Loucy (cell line): ENCODE data around the gene ARHGAP26.

Source experiments
- H2AFZ ChIP-seq: fragments of 200-600 bp; sonication (generic); 2 replicates; pipeline ENCODE4 v1.6.0; 2016; ENCODE audit warnings: antibody characterized with exemption, mild to moderate bottlenecking, low read length, moderate library complexity
- H3F3A ChIP-seq: fragments of 200-600 bp; 2 replicates; pipeline ENCODE4 v1.6.0; 2016; ENCODE audit warnings: antibody characterized with exemption, low read depth, mild to moderate bottlenecking
- H3K27me3 ChIP-seq: fragments of 200-600 bp; sonication (generic); 2 replicates; pipeline ENCODE4 v1.6.1; 2014; ENCODE audit warnings: low read length, mild to moderate bottlenecking; ENCODE audit not compliant: insufficient read depth, poor library complexity, severe bottlenecking
- H3K36me3 ChIP-seq: fragments of 200-600 bp; sonication (generic); 2 replicates; pipeline ENCODE4 v1.6.1; 2016; ENCODE audit warnings: low read length; ENCODE audit not compliant: insufficient read depth
- H3K4me1 ChIP-seq: fragments of 200-600 bp; sonication (generic); 2 replicates; pipeline ENCODE4 v1.5.1; 2014; ENCODE audit warnings: low read length, mild to moderate bottlenecking; ENCODE audit not compliant: insufficient read depth, poor library complexity, severe bottlenecking
- H3K4me2 ChIP-seq: fragments of 200-600 bp; sonication (generic); 2 replicates; pipeline ENCODE4 v1.6.0; 2014; ENCODE audit warnings: antibody characterized with exemption, low read length, low read depth, mild to moderate bottlenecking; ENCODE audit not compliant: poor library complexity, severe bottlenecking
- H3K4me3 ChIP-seq: fragments of 200-600 bp; sonication (generic); 2 replicates; pipeline ENCODE4 v1.5.1; 2014; ENCODE audit warnings: low read length, mild to moderate bottlenecking, mixed read lengths; ENCODE audit not compliant: poor library complexity, severe bottlenecking
- H3K79me2 ChIP-seq: fragments of 200-600 bp; sonication (generic); 2 replicates; pipeline ENCODE4 v1.6.1; 2014; ENCODE audit warnings: low read length; ENCODE audit not compliant: insufficient read depth
- H3K9ac ChIP-seq: fragments of 200-600 bp; sonication (generic); 2 replicates; pipeline ENCODE4 v1.6.0; 2014; ENCODE audit warnings: mild to moderate bottlenecking, low read depth, low read length, moderate library complexity; ENCODE audit not compliant: poor library complexity, severe bottlenecking
- H3K9me2 ChIP-seq: fragments of 200-600 bp; sonication (generic); replicated peaks from 2 replicates; pipeline ENCODE4 v1.6.1; 2016; ENCODE audit warnings: low read depth, low read length, mixed read lengths
- H3K9me3 ChIP-seq: fragments of 200-600 bp; sonication (generic); 2 replicates; pipeline ENCODE4 v1.6.1; 2014; ENCODE audit warnings: mild to moderate bottlenecking, antibody characterized with exemption, low read length, low read depth; ENCODE audit not compliant: insufficient read depth
- H4K20me1 ChIP-seq: fragments of 200-600 bp; sonication (generic); 2 replicates; pipeline ENCODE4 v1.6.0; 2014; ENCODE audit warnings: antibody characterized with exemption, low read length, mild to moderate bottlenecking; ENCODE audit not compliant: insufficient read depth, poor library complexity, severe bottlenecking
- CTCF ChIP-seq: fragments of 200-600 bp; sonication (generic); conservative IDR thresholded peaks from 2 replicates; pipeline ENCODE4 v1.5.1; 2014; ENCODE audit warnings: mild to moderate bottlenecking, antibody characterized with exemption, low read length
- EZH2phosphoT487 ChIP-seq: fragments of 200-600 bp; IDR thresholded peaks from 2 replicates; pipeline ENCODE4 v1.6.1; 2018; ENCODE audit warnings: antibody characterized with exemption, mild to moderate bottlenecking, moderate library complexity, borderline replicate concordance

The ARHGAP26 gene

GRCh38 chr5:143064218-143064641, 294.1 kb downstream of the ARHGAP26 start:
- H3K9ac ChIP-seq = no peak overlapping the region
- peaks cover 11% of the 10 kb centered on the region; the same call in 1 of the 2 replicates for H3K36me3 ChIP-seq
- no peaks in the 10 kb centered on the region for H3K4me1 ChIP-seq

DNA sequence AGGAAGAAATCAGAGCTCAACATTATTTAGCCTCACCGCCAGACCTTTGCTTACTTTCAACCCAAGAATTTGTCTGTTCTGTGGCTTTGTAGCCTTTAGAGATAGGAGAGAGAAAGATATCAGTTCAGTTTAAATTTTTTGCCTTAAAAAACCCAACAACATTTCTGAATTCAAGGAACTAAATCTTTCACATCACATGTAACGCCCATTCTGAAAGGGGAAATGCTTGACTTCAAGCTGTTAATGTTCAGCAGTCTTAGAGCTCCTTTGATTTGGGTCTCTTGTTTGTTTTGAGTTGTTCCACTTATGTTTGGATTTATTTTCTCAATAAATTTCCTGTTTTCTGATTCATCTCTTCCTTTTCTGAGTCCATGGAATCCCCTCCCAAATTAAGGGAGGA, 294.5 kb downstream of the ARHGAP26 start:
- TF ChIP-seq EZH2phosphoT487 (no peak), CTCF (no peak)
- Histone ChIP-seq H3K27me3 (no peaks in the 10 kb centered on the region), H4K20me1 (no peaks in the 10 kb centered on the region), H3K4me2 (no peak overlapping the region), H3K36me3 (peaks cover 11% of the 10 kb centered on the region; the same call in 1 of the 2 replicates), H2AFZ (no peak overlapping the region), H3F3A (no peaks in the 10 kb centered on the region), H3K9ac (no peak overlapping the region), H3K4me3 (no peak overlapping the region), H3K79me2 (no peaks in the 10 kb centered on the region), H3K9me2 (no peaks in the 10 kb centered on the region), H3K4me1 (no peaks in the 10 kb centered on the region), H3K9me3 (no peaks in the 10 kb centered on the region)

More at GRCh38 chr5:143064218-143064641, 294.1 kb downstream of the ARHGAP26 start:
- Histone ChIP-seq H3K4me3 (no peak overlapping the region), H3F3A (no peaks in the 10 kb centered on the region), H3K9me2 (no peaks in the 10 kb centered on the region), H3K27me3 (no peaks in the 10 kb centered on the region), H3K79me2 (no peaks in the 10 kb centered on the region), H3K4me2 (no peak overlapping the region), H4K20me1 (no peaks in the 10 kb centered on the region), H2AFZ (no peak overlapping the region), H3K9me3 (no peaks in the 10 kb centered on the region)
- TF ChIP-seq EZH2phosphoT487 (no peak), CTCF (no peak)

GRCh38 chr5:143065185-143065965, 295.2 kb downstream of the ARHGAP26 start:
- peaks cover 11% of the 10 kb centered on the region; the same call in 1 of the 2 replicates for H3K36me3 ChIP-seq
- H3K9me3 ChIP-seq = no peaks in the 10 kb centered on the region
- H3K79me2 ChIP-seq = no peaks in the 10 kb centered on the region
- no peaks in the 10 kb centered on the region for H4K20me1 ChIP-seq
- H3K4me2 ChIP-seq = no peak overlapping the region
- no peaks in the 10 kb centered on the region for H3K27me3 ChIP-seq
- no peak overlapping the region for H3K9ac ChIP-seq
- TF ChIP-seq CTCF (no peak), EZH2phosphoT487 (no peak)
- no peaks in the 10 kb centered on the region for H3F3A ChIP-seq
- H3K4me3 ChIP-seq = no peak overlapping the region
- H3K9me2 ChIP-seq = no peaks in the 10 kb centered on the region
- H2AFZ ChIP-seq = no peak overlapping the region
- no peaks in the 10 kb centered on the region for H3K4me1 ChIP-seq
